K562 (cell line): ENCODE results near the gene EXOC4. TPM values are rescaled to one million over a fixed set of nuclear protein-coding genes. Genes with fewer than 3 reads are reported as not detected.

Source experiments
- ATAC-seq: fragments of 200-7000 bp; cut with Tn5 transposase; 3 replicates; pipeline ENCODE4 v1.9.1; 2020; ENCODE audit warnings: moderate library complexity
- BruUV-seq: library from RNA; stranded (reverse); fragments of 400-500 nt; replicated peaks from 2 replicates; lab custom pipeline; 2021; lab: Mats Ljungman, UMichigan
- CTCF ChIA-PET: fragments of 300-600 bp; formaldehyde crosslinking; extraction: SDS; loops from one replicate; lab custom pipeline; 2021; ENCODE audit warnings: low intra/inter-chr PET ratio; lab: Yijun Ruan, JAX
- POLR2A ChIA-PET: fragments of 300-600, 350-650 bp; sonication (Branson Sonifier 250); formaldehyde crosslinking; extraction: SDS; loops from one replicate; lab custom pipeline; 2021; ENCODE audit warnings: antibody characterized with exemption, inconsistent platforms; lab: Yijun Ruan, JAX
- DNase-seq, 4 experiments: peaks; one replicate each; pipeline versions ENCODE4 v3.0.0 to v3.0.0-alpha.2; 2011 to 2018; ENCODE audit warnings: low spot score in 3 of 4, mixed read lengths in 3 of 4; ENCODE audit errors: extremely low read depth in 1 of 4
- FAIRE-seq: peaks from 2 replicates; lab custom pipeline; 2011; peaks lifted over from hg19 to GRCh38; lab: Jason Lieb, UNC
- H2AFZ ChIP-seq: 2 replicates; pipeline ENCODE4 v1.6.0; 2011; ENCODE audit warnings: low read depth, low read length, control low read depth, inconsistent platforms
- H3K27ac ChIP-seq: fragments of 200-600 bp; 3 replicates; pipeline ENCODE4 v1.8.0; 2011; ENCODE audit warnings: low read depth, mild to moderate bottlenecking, control low read depth, inconsistent platforms, low read length, moderate library complexity, mixed read lengths; ENCODE audit errors: extremely low read depth
- H3K27me3 ChIP-seq, 2 experiments: fragments of 300-600 bp in 1 of 2; 2 replicates in 1 of 2; 3 replicates in 1 of 2; pipeline versions ENCODE4 v1.6.0 to v1.8.0; 2011; ENCODE audit warnings: inconsistent platforms in 2 of 2, low read length in 2 of 2, mild to moderate bottlenecking in 1 of 2, mixed read lengths in 1 of 2, moderate library complexity in 1 of 2; ENCODE audit not compliant: control insufficient read depth in 2 of 2, insufficient read depth in 2 of 2
- H3K36me3 ChIP-seq: fragments of 300-600 bp; 3 replicates; pipeline ENCODE4 v1.8.0; 2011; ENCODE audit warnings: mild to moderate bottlenecking, low read length, inconsistent platforms; ENCODE audit not compliant: control insufficient read depth, insufficient read depth
- H3K4me1 ChIP-seq, 2 experiments: fragments of 200-600 bp in 1 of 2; replicated peaks in 1 of 2; 2 replicates in 1 of 2; 3 replicates in 1 of 2; pipeline versions ENCODE4 v1.5.1 to v1.8.0; 2011; ENCODE audit warnings: inconsistent platforms in 2 of 2, low read length in 2 of 2, mild to moderate bottlenecking in 1 of 2, mixed read lengths in 1 of 2, moderate library complexity in 1 of 2; ENCODE audit not compliant: control insufficient read depth in 2 of 2, insufficient read depth in 2 of 2
- H3K4me2 ChIP-seq: 2 replicates; pipeline ENCODE4 v1.6.1; 2011; ENCODE audit warnings: low read length, control low read depth, inconsistent platforms, mixed read lengths; ENCODE audit not compliant: insufficient read depth
- H3K4me3 ChIP-seq: fragments of 200-600 bp; sonication (generic), shearing (Covaris generic); 2 replicates; pipeline ENCODE4 v1.5.1; 2016; ENCODE audit warnings: control low read depth, inconsistent platforms
- H3K79me2 ChIP-seq: fragments of 200-600 bp; 3 replicates; pipeline ENCODE4 v1.8.0; 2011; ENCODE audit warnings: low read length, inconsistent platforms; ENCODE audit not compliant: control insufficient read depth, insufficient read depth
- H3K9ac ChIP-seq, 2 experiments: 2 replicates each; pipeline versions ENCODE4 v1.6.0 to v1.6.1; 2011; ENCODE audit warnings: low read depth in 2 of 2, low read length in 2 of 2, control low read depth in 1 of 2, inconsistent platforms in 1 of 2, mild to moderate bottlenecking in 1 of 2, mixed read lengths in 1 of 2; ENCODE audit not compliant: insufficient read depth in 1 of 2
- H3K9me1 ChIP-seq: one replicate; pipeline ENCODE4 v1.6.0; 2011; ENCODE audit warnings: inconsistent platforms, mild to moderate bottlenecking, low read length, moderate library complexity; ENCODE audit not compliant: control insufficient read depth, insufficient read depth
- H3K9me3 ChIP-seq: replicated peaks from 2 replicates; pipeline ENCODE4 v1.5.1; 2011; ENCODE audit warnings: low read depth, low read length, inconsistent platforms; ENCODE audit not compliant: control insufficient read depth, insufficient read depth
- H4K20me1 ChIP-seq: replicated peaks from 2 replicates; pipeline ENCODE4 v1.6.1; 2011; ENCODE audit warnings: low read length, inconsistent platforms, mixed read lengths; ENCODE audit not compliant: control insufficient read depth, insufficient read depth
- DPF2 ChIP-seq: fragments of 450-650 bp; IDR thresholded peaks from 2 replicates; pipeline ENCODE4 v1.6.1; 2016
- FIP1L1 ChIP-seq: fragments of 200-400 bp; formaldehyde crosslinking; IDR thresholded peaks from 2 replicates; pipeline ENCODE4 v1.6.1; 2018; ENCODE audit warnings: mild to moderate bottlenecking, low read depth, low read length; ENCODE audit not compliant: poor library complexity, severe bottlenecking
- GABPA ChIP-seq: fragments of 200-800 bp; sonication (Bioruptor generic); conservative IDR thresholded peaks from 2 replicates; pipeline ENCODE4 v1.6.1; 2016; ENCODE audit warnings: low read depth, missing genetic modification characterization, missing compliant biosample characterization
- NFATC3 ChIP-seq: fragments of 450-650 bp; IDR thresholded peaks from 2 replicates; pipeline ENCODE4 v1.6.1; 2017; ENCODE audit warnings: mild to moderate bottlenecking
- POLR2AphosphoS2 ChIP-seq: IDR thresholded peaks from 2 replicates; pipeline ENCODE4 v1.6.1; 2012; ENCODE audit warnings: low read length, improper control_type of control experiment
- POLR2H ChIP-seq: IDR thresholded peaks from 2 replicates; pipeline ENCODE4 v1.6.1; 2016; ENCODE audit warnings: missing genetic modification characterization, low read depth, mild to moderate bottlenecking, control low read depth, missing compliant biosample characterization, moderate library complexity
- RBM34 ChIP-seq: fragments of 200-400 bp; formaldehyde crosslinking; IDR thresholded peaks from 2 replicates; pipeline ENCODE4 v1.6.1; 2018; ENCODE audit warnings: low read length, borderline replicate concordance; ENCODE audit not compliant: insufficient read depth
- TFAM ChIP-seq: fragments of 250-450 bp; sonication (Bioruptor Pico); conservative IDR thresholded peaks from 2 replicates; pipeline ENCODE4 v1.5.0; 2021; ENCODE audit warnings: mild to moderate bottlenecking, moderate library complexity
- in situ Hi-C: fragments of 300-500 bp; cut with MboI; formaldehyde crosslinking; loops from 4 replicates; pipeline ENCODE4 v1.15.0; 2018; ENCODE audit warnings: inconsistent platforms, mixed read lengths
- intact Hi-C: fragments of 100-400 bp; cut with micrococcal nuclease; formaldehyde crosslinking; loops from 2 replicates; pipeline ENCODE4 v1.14.2; 2022
- polyA plus RNA-seq, 8 experiments: library from polyadenylated mRNA; depleted of rRNA in 4 of 8; stranded (reverse) in 5 of 8; unstranded in 3 of 8; fragments of >200 nt; fragmentation: Nextera tagmentation in 2 of 8; fragmentation: Illumina TruSeq in 1 of 8; extraction: Ambion mirVana in 2 of 8; extraction: Trizol in 1 of 8; gene quantifications; 2 replicates each; pipeline versions ENCODE4 v1.2.1 to v1.2.3, GENCODE V29; 2011 to 2014; ENCODE audit warnings: inconsistent platforms in 1 of 8, missing spikeins in 1 of 8
- total RNA-seq, 7 experiments: library from RNA; depleted of rRNA in 6 of 7; stranded (reverse); fragments of >200 nt in 6 of 7; fragmentation: Illumina TruSeq in 2 of 7; extraction: Trizol in 2 of 7; gene quantifications; 2 replicates each; pipeline versions ENCODE4 v1.2.1 to v1.2.3, GENCODE V29; 2011 to 2021; ENCODE audit warnings: low replicate concordance in 1 of 7
- TF ChIP-seq, protein P1 (sequence below), 2 experiments: fragments of 450-650 bp; IDR thresholded peaks; 2 replicates each; pipeline ENCODE4 v1.6.1; 2016; ENCODE audit warnings: mild to moderate bottlenecking in 2 of 2, borderline replicate concordance in 1 of 2, low read depth in 1 of 2, moderate library complexity in 1 of 2
- TF ChIP-seq, protein P2 (sequence below): sonication (generic); formaldehyde crosslinking; IDR thresholded peaks from 2 replicates; pipeline ENCODE4 v1.8.0; 2022; ENCODE audit warnings: mild to moderate bottlenecking, missing genetic modification reagents

The EXOC4 gene
- total and polyA plus RNA-seq, 9 of the 15 experiments (the other 6 are each of a cell fraction or from before 2014, with no cell fraction given) = 18.5 to 73.1 (median 46.6) TPM

DNA sequence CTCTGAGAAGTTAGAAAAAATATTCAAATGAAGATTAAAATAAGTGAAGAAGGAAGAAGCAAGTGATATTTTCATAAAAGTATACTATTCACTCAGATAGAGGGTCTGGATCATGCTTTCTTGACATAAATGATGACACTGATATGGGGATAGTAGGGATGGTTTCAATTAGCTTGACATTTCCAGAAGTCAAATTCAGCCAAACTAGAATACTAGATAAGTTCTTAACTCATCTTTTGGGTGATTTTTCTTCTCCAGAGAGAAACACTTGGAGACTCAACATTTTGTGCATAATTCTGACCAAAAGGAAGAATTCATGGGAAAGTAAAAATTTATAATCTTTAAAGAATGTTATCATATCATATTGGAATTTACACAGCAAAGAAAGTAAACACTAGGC lies 722.3 kb downstream of the EXOC4 start:
- FAIRE-seq = no peak
- in situ Hi-C loops (no loop called here), intact Hi-C loops (no loop called here)
- CTCF ChIA-PET = no interaction called here
- no peaks in the 10 kb centered on the region for H3K9me3 ChIP-seq
- H3K4me2 ChIP-seq = no peak overlapping the region
- no peak overlapping the region for H3K4me3 ChIP-seq
- DNase-seq = no peak
- H3K9me1 ChIP-seq = no peaks in the 10 kb centered on the region
- no peaks in the 10 kb centered on the region for H3K4me1 ChIP-seq
- H4K20me1 ChIP-seq = no peaks in the 10 kb centered on the region
- H3K79me2 ChIP-seq = no peaks in the 10 kb centered on the region
- ATAC-seq = no peak
- H3K27ac ChIP-seq = no peak overlapping the region
- H3K36me3 ChIP-seq = no peaks in the 10 kb centered on the region
- H2AFZ ChIP-seq = no peak overlapping the region
- POLR2A ChIA-PET = interaction anchor here (1.2 kb wide), 1 partner anchor 20 kb away, joined by 3 read pairs; no protein-coding TSS in a partner anchor
- H3K9ac ChIP-seq = no peak overlapping the region
- 0 out of 5 replicates have a peak, but pooled peaks cover 0 to 4% of the 10 kb centered on the region in 2 experiments for H3K27me3 ChIP-seq
- no TSS peak for BruUV-seq
- TF ChIP-seq, protein P1, sequence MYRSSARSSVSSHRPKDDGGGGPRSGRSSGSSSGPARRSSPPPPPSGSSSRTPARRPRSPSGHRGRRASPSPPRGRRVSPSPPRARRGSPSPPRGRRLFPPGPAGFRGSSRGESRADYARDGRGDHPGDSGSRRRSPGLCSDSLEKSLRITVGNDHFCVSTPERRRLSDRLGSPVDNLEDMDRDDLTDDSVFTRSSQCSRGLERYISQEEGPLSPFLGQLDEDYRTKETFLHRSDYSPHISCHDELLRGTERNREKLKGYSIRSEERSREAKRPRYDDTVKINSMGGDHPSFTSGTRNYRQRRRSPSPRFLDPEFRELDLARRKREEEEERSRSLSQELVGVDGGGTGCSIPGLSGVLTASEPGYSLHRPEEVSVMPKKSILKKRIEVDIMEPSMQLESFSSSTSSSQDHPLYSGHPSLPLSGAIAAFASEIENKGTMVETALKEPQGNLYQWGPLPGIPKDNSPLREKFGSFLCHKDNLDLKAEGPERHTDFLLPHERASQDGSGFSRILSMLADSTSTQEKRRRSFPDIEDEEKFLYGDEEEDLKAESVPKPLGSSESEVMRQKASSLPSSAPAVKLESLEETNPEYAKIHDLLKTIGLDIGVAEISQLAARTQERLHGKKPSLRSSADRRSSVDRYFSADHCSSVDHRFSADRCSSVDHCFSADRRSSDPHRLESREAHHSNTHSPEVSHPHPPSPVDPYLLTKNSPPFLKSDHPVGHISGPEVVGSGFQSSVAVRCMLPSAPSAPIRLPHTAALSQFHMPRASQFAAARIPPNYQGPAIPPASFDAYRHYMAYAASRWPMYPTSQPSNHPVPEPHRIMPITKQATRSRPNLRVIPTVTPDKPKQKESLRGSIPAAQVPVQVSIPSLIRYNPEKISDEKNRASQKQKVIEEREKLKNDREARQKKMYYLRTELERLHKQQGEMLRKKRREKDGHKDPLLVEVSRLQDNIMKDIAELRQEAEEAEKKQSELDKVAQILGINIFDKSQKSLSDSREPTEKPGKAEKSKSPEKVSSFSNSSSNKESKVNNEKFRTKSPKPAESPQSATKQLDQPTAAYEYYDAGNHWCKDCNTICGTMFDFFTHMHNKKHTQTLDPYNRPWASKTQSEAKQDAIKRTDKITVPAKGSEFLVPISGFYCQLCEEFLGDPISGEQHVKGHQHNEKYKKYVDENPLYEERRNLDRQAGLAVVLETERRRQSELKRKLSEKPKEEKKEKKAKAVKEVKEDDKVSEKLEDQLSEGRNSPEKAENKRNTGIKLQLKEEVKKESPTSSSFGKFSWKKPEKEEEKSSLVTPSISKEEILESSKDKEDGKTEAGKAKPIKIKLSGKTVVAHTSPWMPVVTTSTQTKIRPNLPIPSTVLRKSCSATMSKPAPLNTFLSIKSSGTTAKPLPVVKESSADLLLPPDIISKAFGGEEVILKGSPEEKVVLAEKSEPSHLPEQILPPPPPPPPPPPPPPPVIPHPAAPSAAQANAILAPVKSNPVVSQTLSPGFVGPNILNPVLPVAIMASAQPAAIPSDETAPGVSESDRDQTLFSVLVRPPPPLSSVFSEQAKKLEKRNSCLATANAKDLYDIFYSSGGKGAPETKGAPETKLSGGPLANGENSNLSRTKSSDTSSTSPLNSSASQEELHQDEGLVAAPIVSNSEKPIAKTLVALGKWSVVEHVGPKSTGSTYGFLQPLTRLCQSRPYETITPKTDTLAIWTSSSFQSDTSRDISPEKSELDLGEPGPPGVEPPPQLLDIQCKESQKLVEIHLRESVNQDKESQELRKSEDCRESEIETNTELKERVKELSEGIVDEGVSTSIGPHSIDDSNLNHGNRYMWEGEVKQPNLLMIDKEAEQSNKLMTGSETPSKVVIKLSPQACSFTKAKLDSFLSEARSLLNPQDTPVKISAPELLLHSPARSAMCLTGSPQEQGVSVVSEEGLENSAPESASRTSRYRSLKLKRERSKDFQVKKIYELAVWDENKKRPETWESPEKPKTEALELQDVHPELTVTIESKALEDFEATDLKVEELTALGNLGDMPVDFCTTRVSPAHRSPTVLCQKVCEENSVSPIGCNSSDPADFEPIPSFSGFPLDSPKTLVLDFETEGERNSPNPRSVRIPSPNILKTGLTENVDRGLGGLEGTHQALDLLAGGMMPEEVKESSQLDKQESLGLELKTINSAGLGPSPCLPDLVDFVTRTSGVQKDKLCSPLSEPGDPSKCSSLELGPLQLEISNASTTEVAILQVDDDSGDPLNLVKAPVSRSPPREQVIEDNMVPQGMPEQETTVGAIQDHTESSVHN (IDR thresholded peaks at IDR 0.05; ENCODE audit: borderline replicate concordance in 1 of 2, low read depth in 1 of 2) = no peak
- no peak for TF ChIP-seq RBM34
- TF ChIP-seq DPF2 = no peak
- TF ChIP-seq POLR2AphosphoS2 = no peak
- TF ChIP-seq GABPA (tag) = no peak
- TF ChIP-seq NFATC3 = no peak
- TF ChIP-seq, protein P2, sequence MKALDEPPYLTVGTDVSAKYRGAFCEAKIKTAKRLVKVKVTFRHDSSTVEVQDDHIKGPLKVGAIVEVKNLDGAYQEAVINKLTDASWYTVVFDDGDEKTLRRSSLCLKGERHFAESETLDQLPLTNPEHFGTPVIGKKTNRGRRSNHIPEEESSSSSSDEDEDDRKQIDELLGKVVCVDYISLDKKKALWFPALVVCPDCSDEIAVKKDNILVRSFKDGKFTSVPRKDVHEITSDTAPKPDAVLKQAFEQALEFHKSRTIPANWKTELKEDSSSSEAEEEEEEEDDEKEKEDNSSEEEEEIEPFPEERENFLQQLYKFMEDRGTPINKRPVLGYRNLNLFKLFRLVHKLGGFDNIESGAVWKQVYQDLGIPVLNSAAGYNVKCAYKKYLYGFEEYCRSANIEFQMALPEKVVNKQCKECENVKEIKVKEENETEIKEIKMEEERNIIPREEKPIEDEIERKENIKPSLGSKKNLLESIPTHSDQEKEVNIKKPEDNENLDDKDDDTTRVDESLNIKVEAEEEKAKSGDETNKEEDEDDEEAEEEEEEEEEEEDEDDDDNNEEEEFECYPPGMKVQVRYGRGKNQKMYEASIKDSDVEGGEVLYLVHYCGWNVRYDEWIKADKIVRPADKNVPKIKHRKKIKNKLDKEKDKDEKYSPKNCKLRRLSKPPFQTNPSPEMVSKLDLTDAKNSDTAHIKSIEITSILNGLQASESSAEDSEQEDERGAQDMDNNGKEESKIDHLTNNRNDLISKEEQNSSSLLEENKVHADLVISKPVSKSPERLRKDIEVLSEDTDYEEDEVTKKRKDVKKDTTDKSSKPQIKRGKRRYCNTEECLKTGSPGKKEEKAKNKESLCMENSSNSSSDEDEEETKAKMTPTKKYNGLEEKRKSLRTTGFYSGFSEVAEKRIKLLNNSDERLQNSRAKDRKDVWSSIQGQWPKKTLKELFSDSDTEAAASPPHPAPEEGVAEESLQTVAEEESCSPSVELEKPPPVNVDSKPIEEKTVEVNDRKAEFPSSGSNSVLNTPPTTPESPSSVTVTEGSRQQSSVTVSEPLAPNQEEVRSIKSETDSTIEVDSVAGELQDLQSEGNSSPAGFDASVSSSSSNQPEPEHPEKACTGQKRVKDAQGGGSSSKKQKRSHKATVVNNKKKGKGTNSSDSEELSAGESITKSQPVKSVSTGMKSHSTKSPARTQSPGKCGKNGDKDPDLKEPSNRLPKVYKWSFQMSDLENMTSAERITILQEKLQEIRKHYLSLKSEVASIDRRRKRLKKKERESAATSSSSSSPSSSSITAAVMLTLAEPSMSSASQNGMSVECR (CRISPR knock-in tag) = no peak
- TF ChIP-seq FIP1L1 = no peak
- no peak for TF ChIP-seq TFAM (CRISPR knock-in tag)
- TF ChIP-seq POLR2H (tag) = no peak
